IgD-negative memory B cell (primary cell): ENCODE measurements around the gene NALCN. TPM values are rescaled to one million over a fixed set of nuclear protein-coding genes. Genes with fewer than 3 reads are reported as not detected.

Source experiments
- H3K27ac Mint-ChIP-seq, 3 donors: one replicate each; pipeline ENCODE4 v1.8.0; 2020 to 2022; ENCODE audit warnings: mild to moderate bottlenecking in 3 of 3, mixed read lengths in 3 of 3, moderate library complexity in 1 of 3
- H3K27me3 Mint-ChIP-seq: one replicate; pipeline ENCODE4 v1.8.0; 2021; ENCODE audit warnings: mixed read lengths
- H3K36me3 Mint-ChIP-seq: one replicate; pipeline ENCODE4 v1.8.0; 2020; ENCODE audit warnings: mild to moderate bottlenecking, mixed read lengths
- H3K4me1 Mint-ChIP-seq, 3 donors: one replicate each; pipeline ENCODE4 v1.8.0; 2020 to 2022; ENCODE audit warnings: mixed read lengths in 3 of 3, mild to moderate bottlenecking in 1 of 3
- H3K4me3 Mint-ChIP-seq, 4 donors: one replicate each; pipeline ENCODE4 v1.8.0; 2020 to 2022; ENCODE audit warnings: mild to moderate bottlenecking in 4 of 4, mixed read lengths in 4 of 4, moderate library complexity in 3 of 4
- H3K9me3 Mint-ChIP-seq, 3 donors: one replicate each; pipeline ENCODE4 v1.8.0; 2020 to 2021; ENCODE audit warnings: mixed read lengths in 3 of 3, mild to moderate bottlenecking in 1 of 3
- polyA plus RNA-seq: library from polyadenylated mRNA; unstranded; fragments of 300-500 nt; fragmentation: Illumina TruSeq; gene quantifications from one replicate; pipeline ENCODE4 v1.2.3, GENCODE V29; 2021

Gene NALCN
- polyA plus RNA-seq, 1 donor from 2014 or later = not detected

- H3K4me3 Mint-ChIP-seq = no peak overlapping the region
- H3K9me3 Mint-ChIP-seq = no peaks in the 10 kb centered on the region
- H3K36me3 Mint-ChIP-seq = no peaks in the 10 kb centered on the region
- H3K27ac Mint-ChIP-seq = no peak overlapping the region
- no peaks in the 10 kb centered on the region for H3K4me1 Mint-ChIP-seq
- H3K27me3 Mint-ChIP-seq = peaks cover 8% of the 10 kb centered on the region
Observed at GRCh38 chr13:101140936-101141335, 275.4 kb downstream of the NALCN start.

GRCh38 chr13:101140087-101140770 lies 276.1 kb downstream of the NALCN start:
- Mint-ChIP-seq H3K36me3 (no peaks in the 10 kb centered on the region), H3K4me1 (no peaks in the 10 kb centered on the region), H3K27me3 (peaks cover 8% of the 10 kb centered on the region), H3K9me3 (no peaks in the 10 kb centered on the region), H3K4me3 (no peak overlapping the region), H3K27ac (no peak overlapping the region)

GRCh38 chr13:101139081-101139480 lies 277.2 kb downstream of the NALCN start:
- Mint-ChIP-seq H3K9me3 (no peaks in the 10 kb centered on the region), H3K27me3 (peaks cover 8% of the 10 kb centered on the region), H3K27ac (no peak overlapping the region), H3K4me3 (no peak overlapping the region), H3K4me1 (no peaks in the 10 kb centered on the region), H3K36me3 (no peaks in the 10 kb centered on the region)

- Mint-ChIP-seq H3K9me3 (peaks cover 0 to 2% (median 0%) of the 10 kb centered on the region in 3 donors), H3K36me3 (no peaks in the 10 kb centered on the region), H3K4me3 (no peak overlapping the region), H3K27me3 (peaks cover 2% of the 10 kb centered on the region), H3K27ac (no peak overlapping the region), H3K4me1 (peaks cover 0 to 1% (median 0%) of the 10 kb centered on the region in 3 donors)
Observed at GRCh38 chr13:101127741-101128353, 288.5 kb downstream of the NALCN start.

- Mint-ChIP-seq H3K27ac (no peak overlapping the region), H3K27me3 (no peaks in the 10 kb centered on the region), H3K4me3 (no peak overlapping the region), H3K4me1 (peaks cover 0 to 1% (median 0%) of the 10 kb centered on the region in 3 donors), H3K9me3 (no peaks in the 10 kb centered on the region), H3K36me3 (no peaks in the 10 kb centered on the region)
Observed at GRCh38 chr13:101123028-101123427, 293.3 kb downstream of the NALCN start.

- Mint-ChIP-seq H3K27ac (no peak overlapping the region), H3K4me1 (no peaks in the 10 kb centered on the region)
Observed at GRCh38 chr13:101121608-101122007, 294.7 kb downstream of the NALCN start.

GRCh38 chr13:101120007-101120406 lies 296.3 kb downstream of the NALCN start:
- H3K27ac Mint-ChIP-seq = no peak overlapping the region
- H3K36me3 Mint-ChIP-seq = no peaks in the 10 kb centered on the region
- no peaks in the 10 kb centered on the region for H3K27me3 Mint-ChIP-seq
- H3K4me3 Mint-ChIP-seq = no peak overlapping the region
- no peaks in the 10 kb centered on the region for H3K9me3 Mint-ChIP-seq
- H3K4me1 Mint-ChIP-seq = no peaks in the 10 kb centered on the region

More at GRCh38 chr13:101121608-101122007, 294.7 kb downstream of the NALCN start:
- Mint-ChIP-seq H3K9me3 (no peaks in the 10 kb centered on the region), H3K27me3 (no peaks in the 10 kb centered on the region), H3K36me3 (no peaks in the 10 kb centered on the region), H3K4me3 (no peak overlapping the region)

GRCh38 chr13:101116826-101117225 lies 299.5 kb downstream of the NALCN start:
- Mint-ChIP-seq H3K4me1 (no peaks in the 10 kb centered on the region), H3K9me3 (peaks cover 0 to 1% (median 0%) of the 10 kb centered on the region in 3 donors), H3K36me3 (no peaks in the 10 kb centered on the region), H3K27ac (no peak overlapping the region), H3K4me3 (no peak overlapping the region), H3K27me3 (no peaks in the 10 kb centered on the region)

GRCh38 chr13:101116341-101116740 lies 300.0 kb downstream of the NALCN start:
- H3K4me1 Mint-ChIP-seq = no peaks in the 10 kb centered on the region
- no peak overlapping the region for H3K4me3 Mint-ChIP-seq
- H3K27me3 Mint-ChIP-seq = no peaks in the 10 kb centered on the region
- H3K9me3 Mint-ChIP-seq = peaks cover 0 to 1% (median 0%) of the 10 kb centered on the region in 3 donors
- no peaks in the 10 kb centered on the region for H3K36me3 Mint-ChIP-seq
- no peak overlapping the region for H3K27ac Mint-ChIP-seq

- H3K36me3 Mint-ChIP-seq = no peaks in the 10 kb centered on the region
- H3K9me3 Mint-ChIP-seq = peaks cover 0 to 1% (median 0%) of the 10 kb centered on the region in 3 donors
- H3K27ac Mint-ChIP-seq = no peak overlapping the region
Observed at GRCh38 chr13:101115762-101116171, 300.5 kb downstream of the NALCN start.

GRCh38 chr13:101111894-101112293 lies 304.4 kb downstream of the NALCN start:
- H3K9me3 Mint-ChIP-seq = peaks cover 0 to 1% (median 0%) of the 10 kb centered on the region in 3 donors
- H3K4me1 Mint-ChIP-seq = no peaks in the 10 kb centered on the region
- H3K27me3 Mint-ChIP-seq = no peaks in the 10 kb centered on the region
- no peaks in the 10 kb centered on the region for H3K36me3 Mint-ChIP-seq
- no peak overlapping the region for H3K4me3 Mint-ChIP-seq
- no peak overlapping the region for H3K27ac Mint-ChIP-seq

More at GRCh38 chr13:101115762-101116171, 300.5 kb downstream of the NALCN start:
- Mint-ChIP-seq H3K4me1 (no peaks in the 10 kb centered on the region), H3K4me3 (no peak overlapping the region), H3K27me3 (no peaks in the 10 kb centered on the region)

- Mint-ChIP-seq H3K27ac (no peak overlapping the region), H3K9me3 (peaks cover 0 to 7% (median 2%) of the 10 kb centered on the region in 3 donors), H3K36me3 (no peaks in the 10 kb centered on the region), H3K4me3 (no peak overlapping the region), H3K27me3 (no peaks in the 10 kb centered on the region), H3K4me1 (no peaks in the 10 kb centered on the region)
Observed at GRCh38 chr13:101109005-101109404, 307.3 kb downstream of the NALCN start.

GRCh38 chr13:101098873-101099272 lies 317.4 kb downstream of the NALCN start:
- Mint-ChIP-seq H3K4me1 (peaks cover 0 to 2% (median 0%) of the 10 kb centered on the region in 3 donors), H3K4me3 (no peak overlapping the region), H3K27me3 (peaks cover 3% of the 10 kb centered on the region), H3K27ac (no peak overlapping the region), H3K9me3 (no peaks in the 10 kb centered on the region), H3K36me3 (no peaks in the 10 kb centered on the region)

- Mint-ChIP-seq H3K27me3 (no peaks in the 10 kb centered on the region), H3K27ac (no peak overlapping the region), H3K36me3 (no peaks in the 10 kb centered on the region), H3K4me3 (no peak overlapping the region), H3K4me1 (no peaks in the 10 kb centered on the region), H3K9me3 (no peaks in the 10 kb centered on the region)
Observed at GRCh38 chr13:101092985-101093384, 323.3 kb downstream of the NALCN start.

GRCh38 chr13:101090287-101090686 lies 326.0 kb downstream of the NALCN start:
- Mint-ChIP-seq H3K27me3 (no peaks in the 10 kb centered on the region), H3K4me1 (no peaks in the 10 kb centered on the region), H3K36me3 (no peaks in the 10 kb centered on the region), H3K4me3 (no peak overlapping the region), H3K27ac (no peak overlapping the region), H3K9me3 (no peaks in the 10 kb centered on the region)

GRCh38 chr13:101085551-101085950 lies 330.8 kb downstream of the NALCN start:
- H3K27me3 Mint-ChIP-seq = no peaks in the 10 kb centered on the region

More at GRCh38 chr13:101085551-101085950, 330.8 kb downstream of the NALCN start:
- no peak overlapping the region for H3K4me3 Mint-ChIP-seq
- no peaks in the 10 kb centered on the region for H3K36me3 Mint-ChIP-seq
- peaks cover 0 to 5% (median 0%) of the 10 kb centered on the region in 3 donors for H3K9me3 Mint-ChIP-seq
- H3K27ac Mint-ChIP-seq = no peak overlapping the region
- H3K4me1 Mint-ChIP-seq = no peaks in the 10 kb centered on the region
